ENCODE data around the gene YWHAG. TPM values are rescaled to one million over a fixed set of nuclear protein-coding genes. Genes with fewer than 3 reads are reported as not detected.

The YWHAG gene
- total and polyA plus RNA-seq, 9 of the 15 experiments (the other 6 are each of a cell fraction or from before 2014, with no cell fraction given), result 30.4 to 246 (median 94.5) TPM

DNA sequence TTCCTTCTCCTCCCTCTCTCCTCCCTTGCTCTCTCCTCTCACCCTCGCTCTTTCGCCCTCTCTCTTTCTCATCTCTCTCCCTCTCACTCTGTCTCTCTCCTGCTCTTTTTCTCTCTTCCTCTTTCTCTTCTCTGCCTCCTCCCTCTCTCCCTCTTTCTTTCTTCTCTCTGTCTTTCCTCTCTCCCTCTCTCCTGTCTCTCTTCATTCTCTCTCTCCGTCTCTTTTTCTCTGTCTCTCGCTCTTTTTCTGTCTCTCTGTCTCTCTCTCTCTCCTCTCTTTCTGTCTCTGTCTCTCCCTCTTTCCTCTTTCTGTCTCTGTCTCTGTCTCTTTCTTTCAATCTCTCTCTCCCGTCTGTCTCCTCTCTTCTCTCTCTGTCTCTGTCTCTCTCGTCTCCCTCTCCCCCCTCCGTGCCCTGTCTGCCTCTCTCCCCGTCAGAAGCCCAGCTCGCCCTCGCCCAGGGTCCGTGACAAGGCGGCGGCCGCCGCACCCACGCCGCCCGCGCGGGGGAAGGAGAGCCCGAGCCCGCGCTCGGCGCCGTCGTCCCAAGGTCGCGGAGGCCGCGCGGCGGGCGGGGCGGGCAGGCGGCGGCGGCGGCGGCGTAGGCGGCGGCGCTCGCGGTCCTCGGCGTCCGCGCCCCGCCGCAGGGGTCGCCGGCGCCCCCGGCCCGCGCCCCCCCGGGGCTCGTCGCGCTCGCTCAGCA is 77.6 kb downstream of the YWHAG start (continued):
- TF ChIP-seq, protein P1, sequence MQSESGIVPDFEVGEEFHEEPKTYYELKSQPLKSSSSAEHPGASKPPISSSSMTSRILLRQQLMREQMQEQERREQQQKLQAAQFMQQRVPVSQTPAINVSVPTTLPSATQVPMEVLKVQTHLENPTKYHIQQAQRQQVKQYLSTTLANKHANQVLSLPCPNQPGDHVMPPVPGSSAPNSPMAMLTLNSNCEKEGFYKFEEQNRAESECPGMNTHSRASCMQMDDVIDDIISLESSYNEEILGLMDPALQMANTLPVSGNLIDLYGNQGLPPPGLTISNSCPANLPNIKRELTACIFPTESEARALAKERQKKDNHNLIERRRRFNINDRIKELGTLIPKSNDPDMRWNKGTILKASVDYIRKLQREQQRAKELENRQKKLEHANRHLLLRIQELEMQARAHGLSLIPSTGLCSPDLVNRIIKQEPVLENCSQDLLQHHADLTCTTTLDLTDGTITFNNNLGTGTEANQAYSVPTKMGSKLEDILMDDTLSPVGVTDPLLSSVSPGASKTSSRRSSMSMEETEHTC (IDR thresholded peaks at IDR 0.05), result no peak
- TF ChIP-seq ZNF384 (IDR thresholded peaks at IDR 0.05; ENCODE audit: low read depth, low read length), result no peak
- TF ChIP-seq NEUROD1 (IDR thresholded peaks at IDR 0.05; ENCODE audit: borderline replicate concordance, low read depth, low read length, partially characterized antibody), result no peak
- TF ChIP-seq FOXK2 (conservative IDR thresholded peaks at IDR 0.05 in 1 of 2, IDR thresholded peaks at IDR 0.05 in 1 of 2; ENCODE audit: low read depth in 2 of 2), result peak in 1 of 2 experiments; percentile 35; a peak in 1 of 4 replicates
- no peak for TF ChIP-seq ZNF436 (CRISPR knock-in tag; IDR thresholded peaks at IDR 0.05)
- TF ChIP-seq MTA3 (IDR thresholded peaks at IDR 0.05; ENCODE audit: borderline replicate concordance), result no peak
- TF ChIP-seq HLTF (IDR thresholded peaks at IDR 0.05), result peak; percentile 88; the same call in 1 of the 2 replicates
- TF ChIP-seq, protein P2, sequence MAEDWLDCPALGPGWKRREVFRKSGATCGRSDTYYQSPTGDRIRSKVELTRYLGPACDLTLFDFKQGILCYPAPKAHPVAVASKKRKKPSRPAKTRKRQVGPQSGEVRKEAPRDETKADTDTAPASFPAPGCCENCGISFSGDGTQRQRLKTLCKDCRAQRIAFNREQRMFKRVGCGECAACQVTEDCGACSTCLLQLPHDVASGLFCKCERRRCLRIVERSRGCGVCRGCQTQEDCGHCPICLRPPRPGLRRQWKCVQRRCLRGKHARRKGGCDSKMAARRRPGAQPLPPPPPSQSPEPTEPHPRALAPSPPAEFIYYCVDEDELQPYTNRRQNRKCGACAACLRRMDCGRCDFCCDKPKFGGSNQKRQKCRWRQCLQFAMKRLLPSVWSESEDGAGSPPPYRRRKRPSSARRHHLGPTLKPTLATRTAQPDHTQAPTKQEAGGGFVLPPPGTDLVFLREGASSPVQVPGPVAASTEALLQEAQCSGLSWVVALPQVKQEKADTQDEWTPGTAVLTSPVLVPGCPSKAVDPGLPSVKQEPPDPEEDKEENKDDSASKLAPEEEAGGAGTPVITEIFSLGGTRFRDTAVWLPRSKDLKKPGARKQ (CRISPR knock-in tag; IDR thresholded peaks at IDR 0.05), result no peak
- TF ChIP-seq RAD21 (CRISPR knock-in tag; conservative IDR thresholded peaks at IDR 0.05 in 1 of 2, IDR thresholded peaks at IDR 0.05 in 1 of 2), result no peak
- TF ChIP-seq HMGN3 (IDR thresholded peaks at IDR 0.05; ENCODE audit: borderline replicate concordance, extremely low read depth, insufficient read length, low read depth, low read length), result no peak
- TF ChIP-seq ARNT (IDR thresholded peaks at IDR 0.05), result peak; percentile 72 to 76; a peak in 2 of 4 replicates
- no peak for TF ChIP-seq PCBP1 (IDR thresholded peaks at IDR 0.05; ENCODE audit: low read depth, low read length, poor library complexity, severe bottlenecking)
- TF ChIP-seq, protein P3, sequence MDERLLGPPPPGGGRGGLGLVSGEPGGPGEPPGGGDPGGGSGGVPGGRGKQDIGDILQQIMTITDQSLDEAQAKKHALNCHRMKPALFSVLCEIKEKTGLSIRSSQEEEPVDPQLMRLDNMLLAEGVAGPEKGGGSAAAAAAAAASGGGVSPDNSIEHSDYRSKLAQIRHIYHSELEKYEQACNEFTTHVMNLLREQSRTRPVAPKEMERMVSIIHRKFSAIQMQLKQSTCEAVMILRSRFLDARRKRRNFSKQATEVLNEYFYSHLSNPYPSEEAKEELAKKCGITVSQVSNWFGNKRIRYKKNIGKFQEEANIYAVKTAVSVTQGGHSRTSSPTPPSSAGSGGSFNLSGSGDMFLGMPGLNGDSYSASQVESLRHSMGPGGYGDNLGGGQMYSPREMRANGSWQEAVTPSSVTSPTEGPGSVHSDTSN (CRISPR knock-in tag; IDR thresholded peaks at IDR 0.05; ENCODE audit: low read depth), result no peak
- TF ChIP-seq, protein P3 (tag; conservative IDR thresholded peaks at IDR 0.05; ENCODE audit: low read depth), result no peak
- TF ChIP-seq, protein P4, sequence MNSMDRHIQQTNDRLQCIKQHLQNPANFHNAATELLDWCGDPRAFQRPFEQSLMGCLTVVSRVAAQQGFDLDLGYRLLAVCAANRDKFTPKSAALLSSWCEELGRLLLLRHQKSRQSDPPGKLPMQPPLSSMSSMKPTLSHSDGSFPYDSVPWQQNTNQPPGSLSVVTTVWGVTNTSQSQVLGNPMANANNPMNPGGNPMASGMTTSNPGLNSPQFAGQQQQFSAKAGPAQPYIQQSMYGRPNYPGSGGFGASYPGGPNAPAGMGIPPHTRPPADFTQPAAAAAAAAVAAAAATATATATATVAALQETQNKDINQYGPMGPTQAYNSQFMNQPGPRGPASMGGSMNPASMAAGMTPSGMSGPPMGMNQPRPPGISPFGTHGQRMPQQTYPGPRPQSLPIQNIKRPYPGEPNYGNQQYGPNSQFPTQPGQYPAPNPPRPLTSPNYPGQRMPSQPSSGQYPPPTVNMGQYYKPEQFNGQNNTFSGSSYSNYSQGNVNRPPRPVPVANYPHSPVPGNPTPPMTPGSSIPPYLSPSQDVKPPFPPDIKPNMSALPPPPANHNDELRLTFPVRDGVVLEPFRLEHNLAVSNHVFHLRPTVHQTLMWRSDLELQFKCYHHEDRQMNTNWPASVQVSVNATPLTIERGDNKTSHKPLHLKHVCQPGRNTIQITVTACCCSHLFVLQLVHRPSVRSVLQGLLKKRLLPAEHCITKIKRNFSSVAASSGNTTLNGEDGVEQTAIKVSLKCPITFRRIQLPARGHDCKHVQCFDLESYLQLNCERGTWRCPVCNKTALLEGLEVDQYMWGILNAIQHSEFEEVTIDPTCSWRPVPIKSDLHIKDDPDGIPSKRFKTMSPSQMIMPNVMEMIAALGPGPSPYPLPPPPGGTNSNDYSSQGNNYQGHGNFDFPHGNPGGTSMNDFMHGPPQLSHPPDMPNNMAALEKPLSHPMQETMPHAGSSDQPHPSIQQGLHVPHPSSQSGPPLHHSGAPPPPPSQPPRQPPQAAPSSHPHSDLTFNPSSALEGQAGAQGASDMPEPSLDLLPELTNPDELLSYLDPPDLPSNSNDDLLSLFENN (IDR thresholded peaks at IDR 0.05; ENCODE audit: low read depth in 2 of 2, low read length in 2 of 2), result no peak
- no peak for TF ChIP-seq DACH1 (IDR thresholded peaks at IDR 0.05; ENCODE audit: partially characterized antibody)
- TF ChIP-seq HCFC1 (IDR thresholded peaks at IDR 0.05; ENCODE audit: low read depth, low read length), result no peak
- no peak for TF ChIP-seq KAT7 (CRISPR knock-in tag; IDR thresholded peaks at IDR 0.05; ENCODE audit: borderline replicate concordance)
